HEK293 (cell line): ENCODE measurements around the gene SRRM2.

Experiments used
- CTCF ChIA-PET: fragments of 350-600 bp; formaldehyde crosslinking; extraction: SDS; loops from one replicate; lab custom pipeline; 2021; ENCODE audit warnings: antibody characterized with exemption; lab: Yijun Ruan, JAX
- POLR2A ChIA-PET: fragments of 300-600 bp; formaldehyde crosslinking; extraction: SDS; loops from one replicate; lab custom pipeline; 2020; ENCODE audit warnings: antibody characterized with exemption, inconsistent platforms; lab: Yijun Ruan, JAX
- H3K27ac ChIP-seq: fragments of 200-500 bp; sonication (Bioruptor generic); 2 replicates; pipeline ENCODE4 v1.5.1; 2014; ENCODE audit warnings: low read depth, low read length, control low read depth, inconsistent platforms; ENCODE audit errors: extremely low read depth
- H3K36me3 ChIP-seq, 2 experiments: fragments of 200-500 bp in 1 of 2; sonication (Bioruptor generic) in 1 of 2; 1 replicate in 1 of 2; 2 replicates in 1 of 2; pipeline ENCODE4 v1.5.1; 2014 to 2017; ENCODE audit warnings: inconsistent platforms in 2 of 2, low read length in 2 of 2; ENCODE audit not compliant: control insufficient read depth in 2 of 2, insufficient read depth in 1 of 2
- H3K4me1 ChIP-seq: fragments of 200-500 bp; sonication (Bioruptor generic); 2 replicates; pipeline ENCODE4 v1.5.1; 2014; ENCODE audit warnings: mild to moderate bottlenecking, low read length, inconsistent platforms; ENCODE audit not compliant: control insufficient read depth, insufficient read depth
- H3K4me3 ChIP-seq: 2 replicates; pipeline ENCODE4 v1.5.1; 2011; ENCODE audit warnings: low read depth, mild to moderate bottlenecking, control low read depth, low read length, moderate library complexity
- H3K9me3 ChIP-seq: fragments of 200-500 bp; sonication (Bioruptor generic); 2 replicates; pipeline ENCODE4 v1.5.1; 2014; ENCODE audit warnings: low read depth, low read length, inconsistent platforms; ENCODE audit not compliant: control insufficient read depth, insufficient read depth
- GLIS1 ChIP-seq: fragments of 450-650 bp; formaldehyde crosslinking; IDR thresholded peaks from 2 replicates; pipeline ENCODE4 v1.5.1; 2016; ENCODE audit warnings: missing biosample characterization, missing genetic modification characterization
- YY2 ChIP-seq: fragments of 450-650 bp; formaldehyde crosslinking; IDR thresholded peaks from 2 replicates; pipeline ENCODE4 v1.5.1; 2016; ENCODE audit warnings: missing biosample characterization, missing genetic modification characterization
- ZBTB17 ChIP-seq: fragments of 450-650 bp; formaldehyde crosslinking; IDR thresholded peaks from 2 replicates; pipeline ENCODE4 v1.5.1; 2016; ENCODE audit warnings: missing biosample characterization, missing genetic modification characterization
- ZNF140 ChIP-seq: fragments of 450-650 bp; formaldehyde crosslinking; IDR thresholded peaks from 2 replicates; pipeline ENCODE4 v1.5.1; 2016; ENCODE audit warnings: missing biosample characterization, missing genetic modification characterization
- ZNF146 ChIP-seq: fragments of 450-650 bp; formaldehyde crosslinking; IDR thresholded peaks from 2 replicates; pipeline ENCODE4 v1.5.1; 2016; ENCODE audit warnings: missing biosample characterization, missing genetic modification characterization
- ZNF16 ChIP-seq: fragments of 450-650 bp; formaldehyde crosslinking; IDR thresholded peaks from 2 replicates; pipeline ENCODE4 v1.5.1; 2016; ENCODE audit warnings: low read depth, missing biosample characterization, missing genetic modification characterization
- ZNF211 ChIP-seq: fragments of 450-650 bp; formaldehyde crosslinking; IDR thresholded peaks from 2 replicates; pipeline ENCODE4 v1.5.1; 2016; ENCODE audit warnings: low read depth, missing biosample characterization, missing genetic modification characterization
- ZNF266 ChIP-seq: fragments of 450-650 bp; formaldehyde crosslinking; IDR thresholded peaks from 2 replicates; pipeline ENCODE4 v1.5.1; 2016; ENCODE audit warnings: missing biosample characterization, missing genetic modification characterization, low read depth
- ZNF366 ChIP-seq: fragments of 450-650 bp; formaldehyde crosslinking; conservative IDR thresholded peaks from 2 replicates; pipeline ENCODE4 v1.5.1; 2016; ENCODE audit warnings: missing biosample characterization, missing genetic modification characterization
- ZNF394 ChIP-seq: fragments of 450-650 bp; formaldehyde crosslinking; IDR thresholded peaks from 2 replicates; pipeline ENCODE4 v1.5.1; 2016; ENCODE audit warnings: missing biosample characterization, missing genetic modification characterization, mild to moderate bottlenecking, moderate library complexity, borderline replicate concordance
- ZNF398 ChIP-seq: fragments of 450-650 bp; formaldehyde crosslinking; IDR thresholded peaks from 2 replicates; pipeline ENCODE4 v1.5.1; 2017; ENCODE audit warnings: missing biosample characterization, missing genetic modification characterization
- ZNF404 ChIP-seq: fragments of 450-650 bp; formaldehyde crosslinking; IDR thresholded peaks from 2 replicates; pipeline ENCODE4 v1.5.1; 2017; ENCODE audit warnings: missing biosample characterization, missing genetic modification characterization
- ZNF416 ChIP-seq: fragments of 450-650 bp; formaldehyde crosslinking; IDR thresholded peaks from 2 replicates; pipeline ENCODE4 v1.5.1; 2016; ENCODE audit warnings: missing biosample characterization, missing genetic modification characterization
- ZNF521 ChIP-seq: fragments of 450-650 bp; formaldehyde crosslinking; IDR thresholded peaks from 2 replicates; pipeline ENCODE4 v1.5.1; 2017; ENCODE audit warnings: missing biosample characterization, mild to moderate bottlenecking, missing genetic modification characterization
- ZNF560 ChIP-seq: fragments of 450-650 bp; formaldehyde crosslinking; IDR thresholded peaks from 2 replicates; pipeline ENCODE4 v1.5.1; 2017; ENCODE audit warnings: missing biosample characterization, missing genetic modification characterization, borderline replicate concordance
- ZNF624 ChIP-seq: fragments of 450-650 bp; formaldehyde crosslinking; IDR thresholded peaks from 2 replicates; pipeline ENCODE4 v1.5.1; 2017; ENCODE audit warnings: missing biosample characterization, missing genetic modification characterization
- ZNF768 ChIP-seq: fragments of 450-650 bp; formaldehyde crosslinking; IDR thresholded peaks from 2 replicates; pipeline ENCODE4 v1.5.1; 2018; ENCODE audit warnings: missing biosample characterization, mild to moderate bottlenecking, missing genetic modification characterization
- ZNF830 ChIP-seq: fragments of 450-650 bp; IDR thresholded peaks from 2 replicates; pipeline ENCODE4 v1.5.0; 2018; ENCODE audit warnings: missing biosample characterization, missing genetic modification characterization, low read depth, mild to moderate bottlenecking, moderate library complexity
- ZXDB ChIP-seq: fragments of 450-650 bp; formaldehyde crosslinking; IDR thresholded peaks from 2 replicates; pipeline ENCODE4 v1.5.1; 2016; ENCODE audit warnings: missing biosample characterization, missing genetic modification characterization
- TF ChIP-seq, protein P1 (sequence below): fragments of 450-650 bp; formaldehyde crosslinking; IDR thresholded peaks from 2 replicates; pipeline ENCODE4 v1.5.1; 2016; ENCODE audit warnings: missing biosample characterization, missing genetic modification characterization
- TF ChIP-seq, protein P2 (sequence below): fragments of 450-650 bp; formaldehyde crosslinking; IDR thresholded peaks from 2 replicates; pipeline ENCODE4 v1.5.1; 2016; ENCODE audit warnings: missing biosample characterization, missing genetic modification characterization
- TF ChIP-seq, protein P3 (sequence below): fragments of 450-650 bp; formaldehyde crosslinking; IDR thresholded peaks from 2 replicates; pipeline ENCODE4 v1.5.1; 2016; ENCODE audit warnings: missing biosample characterization, missing genetic modification characterization
- TF ChIP-seq, protein P4 (sequence below): fragments of 450-650 bp; formaldehyde crosslinking; IDR thresholded peaks from 2 replicates; pipeline ENCODE4 v1.5.1; 2016; ENCODE audit warnings: missing biosample characterization, missing genetic modification characterization, borderline replicate concordance

The SRRM2 gene

DNA sequence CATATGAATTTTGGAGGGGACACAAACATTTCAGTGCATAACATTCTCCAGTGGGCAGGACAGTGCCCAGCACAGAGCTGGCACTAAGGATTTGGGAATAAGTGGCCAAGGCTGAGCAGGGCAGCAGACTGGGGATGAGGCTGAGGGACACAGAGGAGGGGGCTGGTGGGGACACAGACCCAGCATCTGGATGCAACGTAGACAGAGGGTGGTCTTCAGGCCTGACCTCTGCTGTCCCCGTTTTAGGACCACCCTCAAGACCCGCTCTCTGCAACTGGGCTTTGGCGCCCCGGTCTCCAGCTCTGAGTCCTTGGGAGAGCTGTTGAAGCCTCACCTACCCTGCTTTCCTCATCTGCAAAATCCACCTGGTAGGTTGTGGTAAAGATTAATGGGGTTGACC, 38.2 kb downstream of the SRRM2 start:
- H3K36me3 ChIP-seq: no peaks in the 10 kb centered on the region
- peaks cover 7% of the 10 kb centered on the region; the same call in 1 of the 2 replicates for H3K4me1 ChIP-seq
- TF ChIP-seq ZNF624 (tag by site-specific recombination) (no peak), ZNF16 (tag by site-specific recombination) (no peak), ZNF366 (tag by site-specific recombination) (no peak), ZNF521 (tag by site-specific recombination) (no peak), YY2 (tag by site-specific recombination) (no peak), ZNF266 (no peak)
- TF ChIP-seq, protein P1, sequence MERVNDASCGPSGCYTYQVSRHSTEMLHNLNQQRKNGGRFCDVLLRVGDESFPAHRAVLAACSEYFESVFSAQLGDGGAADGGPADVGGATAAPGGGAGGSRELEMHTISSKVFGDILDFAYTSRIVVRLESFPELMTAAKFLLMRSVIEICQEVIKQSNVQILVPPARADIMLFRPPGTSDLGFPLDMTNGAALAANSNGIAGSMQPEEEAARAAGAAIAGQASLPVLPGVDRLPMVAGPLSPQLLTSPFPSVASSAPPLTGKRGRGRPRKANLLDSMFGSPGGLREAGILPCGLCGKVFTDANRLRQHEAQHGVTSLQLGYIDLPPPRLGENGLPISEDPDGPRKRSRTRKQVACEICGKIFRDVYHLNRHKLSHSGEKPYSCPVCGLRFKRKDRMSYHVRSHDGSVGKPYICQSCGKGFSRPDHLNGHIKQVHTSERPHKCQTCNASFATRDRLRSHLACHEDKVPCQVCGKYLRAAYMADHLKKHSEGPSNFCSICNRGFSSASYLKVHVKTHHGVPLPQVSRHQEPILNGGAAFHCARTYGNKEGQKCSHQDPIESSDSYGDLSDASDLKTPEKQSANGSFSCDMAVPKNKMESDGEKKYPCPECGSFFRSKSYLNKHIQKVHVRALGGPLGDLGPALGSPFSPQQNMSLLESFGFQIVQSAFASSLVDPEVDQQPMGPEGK: no peak
- ChIA-PET POLR2A (no interaction called here), CTCF (interaction anchor here (0.6 to 1.6 kb wide), 2 partner anchors 10 to 306 kb away, joined by 3 to 6 read pairs; no protein-coding TSS in a partner anchor)
- H3K9me3 ChIP-seq: no peaks in the 10 kb centered on the region
- no peak overlapping the region for H3K27ac ChIP-seq
- H3K4me3 ChIP-seq: no peak overlapping the region

GRCh38 chr16:2791174-2791573, 38.7 kb downstream of the SRRM2 start:
- H3K4me1 ChIP-seq: peaks cover 8% of the 10 kb centered on the region; the same call in 1 of the 2 replicates
- TF ChIP-seq ZNF416 (tag by site-specific recombination) (no peak), ZNF830 (no peak), GLIS1 (tag by site-specific recombination) (no peak), ZBTB17 (tag by site-specific recombination) (no peak), ZNF398 (tag by site-specific recombination) (no peak), ZNF211 (tag by site-specific recombination) (no peak), ZNF560 (tag by site-specific recombination) (no peak), ZNF146 (tag by site-specific recombination) (no peak), ZNF394 (tag by site-specific recombination) (no peak)
- TF ChIP-seq, protein P2, sequence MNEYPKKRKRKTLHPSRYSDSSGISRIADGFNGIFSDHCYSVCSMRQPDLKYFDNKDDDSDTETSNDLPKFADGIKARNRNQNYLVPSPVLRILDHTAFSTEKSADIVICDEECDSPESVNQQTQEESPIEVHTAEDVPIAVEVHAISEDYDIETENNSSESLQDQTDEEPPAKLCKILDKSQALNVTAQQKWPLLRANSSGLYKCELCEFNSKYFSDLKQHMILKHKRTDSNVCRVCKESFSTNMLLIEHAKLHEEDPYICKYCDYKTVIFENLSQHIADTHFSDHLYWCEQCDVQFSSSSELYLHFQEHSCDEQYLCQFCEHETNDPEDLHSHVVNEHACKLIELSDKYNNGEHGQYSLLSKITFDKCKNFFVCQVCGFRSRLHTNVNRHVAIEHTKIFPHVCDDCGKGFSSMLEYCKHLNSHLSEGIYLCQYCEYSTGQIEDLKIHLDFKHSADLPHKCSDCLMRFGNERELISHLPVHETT (tag by site-specific recombination): no peak
- no peak overlapping the region for H3K27ac ChIP-seq
- ChIA-PET POLR2A (no interaction called here), CTCF (interaction anchor here (0.6 to 1.6 kb wide), 2 partner anchors 10 to 306 kb away, joined by 3 to 6 read pairs; no protein-coding TSS in a partner anchor)
- no peaks in the 10 kb centered on the region for H3K36me3 ChIP-seq
- no peaks in the 10 kb centered on the region for H3K9me3 ChIP-seq
- H3K4me3 ChIP-seq: no peak overlapping the region

DNA sequence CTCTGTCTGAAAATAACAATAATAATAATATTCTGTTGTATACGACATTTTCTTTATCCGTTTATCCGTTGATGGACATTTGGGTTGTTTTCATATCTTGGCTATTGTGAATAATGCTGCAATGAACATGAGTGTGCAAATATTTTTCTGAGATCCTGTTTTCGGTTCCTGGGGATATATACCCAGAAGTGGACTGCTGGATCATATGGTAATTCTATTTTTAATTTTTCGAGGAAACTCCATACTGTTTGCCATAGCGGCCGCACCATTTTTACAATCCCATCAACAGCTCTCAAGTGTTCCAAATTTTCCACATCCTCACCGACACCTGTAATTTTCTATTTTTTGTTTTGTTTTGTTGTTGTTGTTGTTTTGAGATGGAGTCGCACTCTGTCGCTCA, 40.5 kb downstream of the SRRM2 start:
- ChIA-PET POLR2A (no interaction called here), CTCF (no interaction called here)
- Histone ChIP-seq H3K4me1 (peaks cover 8% of the 10 kb centered on the region; the same call in 1 of the 2 replicates), H3K27ac (no peak overlapping the region), H3K36me3 (no peaks in the 10 kb centered on the region), H3K9me3 (no peaks in the 10 kb centered on the region), H3K4me3 (no peak overlapping the region)
- TF ChIP-seq, protein P3, sequence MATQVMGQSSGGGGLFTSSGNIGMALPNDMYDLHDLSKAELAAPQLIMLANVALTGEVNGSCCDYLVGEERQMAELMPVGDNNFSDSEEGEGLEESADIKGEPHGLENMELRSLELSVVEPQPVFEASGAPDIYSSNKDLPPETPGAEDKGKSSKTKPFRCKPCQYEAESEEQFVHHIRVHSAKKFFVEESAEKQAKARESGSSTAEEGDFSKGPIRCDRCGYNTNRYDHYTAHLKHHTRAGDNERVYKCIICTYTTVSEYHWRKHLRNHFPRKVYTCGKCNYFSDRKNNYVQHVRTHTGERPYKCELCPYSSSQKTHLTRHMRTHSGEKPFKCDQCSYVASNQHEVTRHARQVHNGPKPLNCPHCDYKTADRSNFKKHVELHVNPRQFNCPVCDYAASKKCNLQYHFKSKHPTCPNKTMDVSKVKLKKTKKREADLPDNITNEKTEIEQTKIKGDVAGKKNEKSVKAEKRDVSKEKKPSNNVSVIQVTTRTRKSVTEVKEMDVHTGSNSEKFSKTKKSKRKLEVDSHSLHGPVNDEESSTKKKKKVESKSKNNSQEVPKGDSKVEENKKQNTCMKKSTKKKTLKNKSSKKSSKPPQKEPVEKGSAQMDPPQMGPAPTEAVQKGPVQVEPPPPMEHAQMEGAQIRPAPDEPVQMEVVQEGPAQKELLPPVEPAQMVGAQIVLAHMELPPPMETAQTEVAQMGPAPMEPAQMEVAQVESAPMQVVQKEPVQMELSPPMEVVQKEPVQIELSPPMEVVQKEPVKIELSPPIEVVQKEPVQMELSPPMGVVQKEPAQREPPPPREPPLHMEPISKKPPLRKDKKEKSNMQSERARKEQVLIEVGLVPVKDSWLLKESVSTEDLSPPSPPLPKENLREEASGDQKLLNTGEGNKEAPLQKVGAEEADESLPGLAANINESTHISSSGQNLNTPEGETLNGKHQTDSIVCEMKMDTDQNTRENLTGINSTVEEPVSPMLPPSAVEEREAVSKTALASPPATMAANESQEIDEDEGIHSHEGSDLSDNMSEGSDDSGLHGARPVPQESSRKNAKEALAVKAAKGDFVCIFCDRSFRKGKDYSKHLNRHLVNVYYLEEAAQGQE (tag by site-specific recombination): no peak
- TF ChIP-seq ZXDB (no peak), ZNF404 (tag by site-specific recombination) (no peak), GLIS1 (tag by site-specific recombination) (no peak), ZNF768 (no peak), ZNF140 (no peak)
- TF ChIP-seq, protein P4, sequence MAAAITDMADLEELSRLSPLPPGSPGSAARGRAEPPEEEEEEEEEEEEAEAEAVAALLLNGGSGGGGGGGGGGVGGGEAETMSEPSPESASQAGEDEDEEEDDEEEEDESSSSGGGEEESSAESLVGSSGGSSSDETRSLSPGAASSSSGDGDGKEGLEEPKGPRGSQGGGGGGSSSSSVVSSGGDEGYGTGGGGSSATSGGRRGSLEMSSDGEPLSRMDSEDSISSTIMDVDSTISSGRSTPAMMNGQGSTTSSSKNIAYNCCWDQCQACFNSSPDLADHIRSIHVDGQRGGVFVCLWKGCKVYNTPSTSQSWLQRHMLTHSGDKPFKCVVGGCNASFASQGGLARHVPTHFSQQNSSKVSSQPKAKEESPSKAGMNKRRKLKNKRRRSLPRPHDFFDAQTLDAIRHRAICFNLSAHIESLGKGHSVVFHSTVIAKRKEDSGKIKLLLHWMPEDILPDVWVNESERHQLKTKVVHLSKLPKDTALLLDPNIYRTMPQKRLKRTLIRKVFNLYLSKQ: no peak
